Prostate gland (tissue), 2 donors: ENCODE measurements around the gene RAB3B.

ENCODE experiments used
- POLR2A ChIP-seq: fragments of 450-650 bp; IDR thresholded peaks from one replicate; pipeline ENCODE4 v1.6.1; 2016; ENCODE audit warnings: antibody characterized with exemption, mild to moderate bottlenecking
- POLR2AphosphoS5 ChIP-seq: sonication (generic); formaldehyde crosslinking; IDR thresholded peaks from one replicate; pipeline ENCODE4 v1.6.1; 2017; ENCODE audit warnings: antibody characterized with exemption
- TF ChIP-seq, protein P1 (sequence below), 4 experiments: fragments of 200-600 bp in 2 of 4; fragments of 450-650 bp in 2 of 4; sonication (generic) in 2 of 4; IDR thresholded peaks; 1 replicate in 3 of 4; 2 replicates in 1 of 4; pipeline ENCODE4 v1.5.1; 2016 to 2019; ENCODE audit warnings: antibody characterized with exemption in 4 of 4, mild to moderate bottlenecking in 2 of 4, moderate library complexity in 2 of 4

- TF ChIP-seq, protein P1, sequence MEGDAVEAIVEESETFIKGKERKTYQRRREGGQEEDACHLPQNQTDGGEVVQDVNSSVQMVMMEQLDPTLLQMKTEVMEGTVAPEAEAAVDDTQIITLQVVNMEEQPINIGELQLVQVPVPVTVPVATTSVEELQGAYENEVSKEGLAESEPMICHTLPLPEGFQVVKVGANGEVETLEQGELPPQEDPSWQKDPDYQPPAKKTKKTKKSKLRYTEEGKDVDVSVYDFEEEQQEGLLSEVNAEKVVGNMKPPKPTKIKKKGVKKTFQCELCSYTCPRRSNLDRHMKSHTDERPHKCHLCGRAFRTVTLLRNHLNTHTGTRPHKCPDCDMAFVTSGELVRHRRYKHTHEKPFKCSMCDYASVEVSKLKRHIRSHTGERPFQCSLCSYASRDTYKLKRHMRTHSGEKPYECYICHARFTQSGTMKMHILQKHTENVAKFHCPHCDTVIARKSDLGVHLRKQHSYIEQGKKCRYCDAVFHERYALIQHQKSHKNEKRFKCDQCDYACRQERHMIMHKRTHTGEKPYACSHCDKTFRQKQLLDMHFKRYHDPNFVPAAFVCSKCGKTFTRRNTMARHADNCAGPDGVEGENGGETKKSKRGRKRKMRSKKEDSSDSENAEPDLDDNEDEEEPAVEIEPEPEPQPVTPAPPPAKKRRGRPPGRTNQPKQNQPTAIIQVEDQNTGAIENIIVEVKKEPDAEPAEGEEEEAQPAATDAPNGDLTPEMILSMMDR (IDR thresholded peaks at IDR 0.05), result no peak
- TF ChIP-seq POLR2A, result no peak
- no peak for TF ChIP-seq POLR2AphosphoS5
These were observed 119.7 kb downstream of the RAB3B start for GRCh38 chr1:51870603-51871350.
